WTC11 (cell line): ENCODE results near the gene CEP72. TPM values are rescaled to one million over a fixed set of nuclear protein-coding genes. Genes with fewer than 3 reads are reported as not detected.

ENCODE experiments used
- ATAC-seq: fragments of 200-7000 bp; cut with Tn5 transposase; 2 replicates; pipeline ENCODE4 v1.10.0; 2021; ENCODE audit warnings: mild to moderate bottlenecking, moderate library complexity
- CTCF ChIA-PET: fragments of 300-600 bp; sonication (Branson Sonifier 250); formaldehyde crosslinking; loops from one replicate; lab custom pipeline; 2021; ENCODE audit warnings: antibody characterized with exemption; lab: Charles Lee
- POLR2A ChIA-PET: fragments of 350-600 bp; sonication (Branson Sonifier 250); formaldehyde crosslinking; loops from one replicate; lab custom pipeline; 2021; ENCODE audit warnings: antibody characterized with exemption; lab: Charles Lee
- DNase-seq: peaks from one replicate; pipeline ENCODE4 v3.0.0; 2021; ENCODE audit warnings: low spot score
- H3K27ac Mint-ChIP-seq: 2 replicates; pipeline ENCODE4 v1.8.0; 2021; ENCODE audit warnings: mixed read lengths
- H3K27me3 Mint-ChIP-seq: 2 replicates; pipeline ENCODE4 v1.8.0; 2021; ENCODE audit warnings: low read depth, mild to moderate bottlenecking, moderate library complexity, mixed read lengths
- H3K36me3 Mint-ChIP-seq: 2 replicates; pipeline ENCODE4 v1.8.0; 2021; ENCODE audit warnings: mixed read lengths
- H3K4me1 Mint-ChIP-seq: 2 replicates; pipeline ENCODE4 v1.8.0; 2022; ENCODE audit warnings: mixed read lengths
- H3K4me3 Mint-ChIP-seq: 2 replicates; pipeline ENCODE4 v1.8.0; 2021; ENCODE audit warnings: mild to moderate bottlenecking, moderate library complexity, mixed read lengths
- H3K9me3 Mint-ChIP-seq: 2 replicates; pipeline ENCODE4 v1.8.0; 2021; ENCODE audit warnings: mixed read lengths
- ATF1 ChIP-seq: sonication (generic); formaldehyde crosslinking; IDR thresholded peaks from 2 replicates; pipeline ENCODE4 v1.8.1; 2023; ENCODE audit warnings: mild to moderate bottlenecking, moderate library complexity, missing genetic modification reagents
- CREB1 ChIP-seq: sonication (generic); formaldehyde crosslinking; IDR thresholded peaks from 2 replicates; pipeline ENCODE4 v1.8.0; 2023; ENCODE audit warnings: mild to moderate bottlenecking, missing genetic modification reagents
- ETV6 ChIP-seq: sonication (generic); formaldehyde crosslinking; IDR thresholded peaks from 2 replicates; pipeline ENCODE4 v1.8.1; 2022; ENCODE audit warnings: mild to moderate bottlenecking, missing genetic modification reagents
- FOXK1 ChIP-seq: sonication (generic); formaldehyde crosslinking; IDR thresholded peaks from 2 replicates; pipeline ENCODE4 v1.8.0; 2022; ENCODE audit warnings: mild to moderate bottlenecking, moderate library complexity, missing genetic modification reagents
- FOXP1 ChIP-seq: sonication (generic); formaldehyde crosslinking; IDR thresholded peaks from 2 replicates; pipeline ENCODE4 v1.8.0; 2022; ENCODE audit warnings: missing genetic modification reagents, mild to moderate bottlenecking, moderate library complexity, borderline replicate concordance
- IRF2 ChIP-seq: sonication (generic); formaldehyde crosslinking; IDR thresholded peaks from 2 replicates; pipeline ENCODE4 v1.8.0; 2022; ENCODE audit warnings: low read depth, missing genetic modification reagents, borderline replicate concordance
- KAT7 ChIP-seq: sonication (generic); formaldehyde crosslinking; IDR thresholded peaks from 2 replicates; pipeline ENCODE4 v1.8.1; 2023; ENCODE audit warnings: missing genetic modification reagents, mild to moderate bottlenecking, borderline replicate concordance
- NR2C2 ChIP-seq: sonication (generic); formaldehyde crosslinking; IDR thresholded peaks from 2 replicates; pipeline ENCODE4 v1.8.0; 2022; ENCODE audit warnings: mild to moderate bottlenecking, missing genetic modification reagents
- OVOL2 ChIP-seq: fragments of 250-450 bp; sonication (Bioruptor Pico); IDR thresholded peaks from 2 replicates; pipeline ENCODE4 v1.9.0; 2021; ENCODE audit warnings: mild to moderate bottlenecking, borderline replicate concordance
- SMAD3 ChIP-seq: sonication (generic); formaldehyde crosslinking; IDR thresholded peaks from 2 replicates; pipeline ENCODE4 v1.8.0; 2022; ENCODE audit warnings: missing genetic modification reagents, mild to moderate bottlenecking, borderline replicate concordance
- TEAD4 ChIP-seq: sonication (generic); formaldehyde crosslinking; IDR thresholded peaks from 2 replicates; pipeline ENCODE4 v1.8.0; 2022; ENCODE audit warnings: mild to moderate bottlenecking, missing genetic modification reagents
- total RNA-seq: library from RNA; stranded (reverse); gene quantifications from 3 replicates; pipeline ENCODE4 v1.2.3, GENCODE V29; 2021
- TF ChIP-seq, protein P1 (sequence below): sonication (generic); formaldehyde crosslinking; IDR thresholded peaks from 2 replicates; pipeline ENCODE4 v1.8.0; 2022; ENCODE audit warnings: missing genetic modification reagents
- TF ChIP-seq, protein P2 (sequence below): fragments of 250-450 bp; sonication (Bioruptor Pico); IDR thresholded peaks from 2 replicates; pipeline ENCODE4 v2.1.2; 2022; ENCODE audit warnings: mild to moderate bottlenecking, moderate library complexity
- TF ChIP-seq, protein P3 (sequence below): sonication (generic); formaldehyde crosslinking; IDR thresholded peaks from 2 replicates; pipeline ENCODE4 v1.8.0; 2022; ENCODE audit warnings: mild to moderate bottlenecking, missing genetic modification reagents
- TF ChIP-seq, protein P4 (sequence below): fragments of 250-450 bp; sonication (Bioruptor Pico); IDR thresholded peaks from 2 replicates; pipeline ENCODE4 v1.9.0; 2021; ENCODE audit warnings: mild to moderate bottlenecking

Gene CEP72
- total RNA-seq, 1 experiment from 2014 or later, result 26.6 TPM

- TF ChIP-seq, protein P1, sequence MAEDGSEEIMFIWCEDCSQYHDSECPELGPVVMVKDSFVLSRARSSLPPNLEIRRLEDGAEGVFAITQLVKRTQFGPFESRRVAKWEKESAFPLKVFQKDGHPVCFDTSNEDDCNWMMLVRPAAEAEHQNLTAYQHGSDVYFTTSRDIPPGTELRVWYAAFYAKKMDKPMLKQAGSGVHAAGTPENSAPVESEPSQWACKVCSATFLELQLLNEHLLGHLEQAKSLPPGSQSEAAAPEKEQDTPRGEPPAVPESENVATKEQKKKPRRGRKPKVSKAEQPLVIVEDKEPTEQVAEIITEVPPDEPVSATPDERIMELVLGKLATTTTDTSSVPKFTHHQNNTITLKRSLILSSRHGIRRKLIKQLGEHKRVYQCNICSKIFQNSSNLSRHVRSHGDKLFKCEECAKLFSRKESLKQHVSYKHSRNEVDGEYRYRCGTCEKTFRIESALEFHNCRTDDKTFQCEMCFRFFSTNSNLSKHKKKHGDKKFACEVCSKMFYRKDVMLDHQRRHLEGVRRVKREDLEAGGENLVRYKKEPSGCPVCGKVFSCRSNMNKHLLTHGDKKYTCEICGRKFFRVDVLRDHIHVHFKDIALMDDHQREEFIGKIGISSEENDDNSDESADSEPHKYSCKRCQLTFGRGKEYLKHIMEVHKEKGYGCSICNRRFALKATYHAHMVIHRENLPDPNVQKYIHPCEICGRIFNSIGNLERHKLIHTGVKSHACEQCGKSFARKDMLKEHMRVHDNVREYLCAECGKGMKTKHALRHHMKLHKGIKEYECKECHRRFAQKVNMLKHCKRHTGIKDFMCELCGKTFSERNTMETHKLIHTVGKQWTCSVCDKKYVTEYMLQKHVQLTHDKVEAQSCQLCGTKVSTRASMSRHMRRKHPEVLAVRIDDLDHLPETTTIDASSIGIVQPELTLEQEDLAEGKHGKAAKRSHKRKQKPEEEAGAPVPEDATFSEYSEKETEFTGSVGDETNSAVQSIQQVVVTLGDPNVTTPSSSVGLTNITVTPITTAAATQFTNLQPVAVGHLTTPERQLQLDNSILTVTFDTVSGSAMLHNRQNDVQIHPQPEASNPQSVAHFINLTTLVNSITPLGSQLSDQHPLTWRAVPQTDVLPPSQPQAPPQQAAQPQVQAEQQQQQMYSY, result no peak
- TF ChIP-seq FOXK1 (CRISPR knock-in tag), result no peak
- no peak for TF ChIP-seq FOXP1 (CRISPR knock-in tag)
- TF ChIP-seq NR2C2 (CRISPR knock-in tag), result no peak
- no peak for TF ChIP-seq CREB1
- no peak for TF ChIP-seq OVOL2 (CRISPR knock-in tag)
- TF ChIP-seq, protein P2, sequence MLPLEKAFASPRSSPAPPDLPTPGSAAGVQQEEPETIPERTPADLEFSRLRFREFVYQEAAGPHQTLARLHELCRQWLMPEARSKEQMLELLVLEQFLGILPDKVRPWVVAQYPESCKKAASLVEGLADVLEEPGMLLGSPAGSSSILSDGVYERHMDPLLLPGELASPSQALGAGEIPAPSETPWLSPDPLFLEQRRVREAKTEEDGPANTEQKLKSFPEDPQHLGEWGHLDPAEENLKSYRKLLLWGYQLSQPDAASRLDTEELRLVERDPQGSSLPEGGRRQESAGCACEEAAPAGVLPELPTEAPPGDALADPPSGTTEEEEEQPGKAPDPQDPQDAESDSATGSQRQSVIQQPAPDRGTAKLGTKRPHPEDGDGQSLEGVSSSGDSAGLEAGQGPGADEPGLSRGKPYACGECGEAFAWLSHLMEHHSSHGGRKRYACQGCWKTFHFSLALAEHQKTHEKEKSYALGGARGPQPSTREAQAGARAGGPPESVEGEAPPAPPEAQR (CRISPR knock-in tag), result no peak
- TF ChIP-seq KAT7 (CRISPR knock-in tag), result no peak
- TF ChIP-seq, all 79 proteins: peak for 0
Observed at GRCh38 chr5:621341-621761, 9.2 kb downstream of the CEP72 start (continued).

DNA sequence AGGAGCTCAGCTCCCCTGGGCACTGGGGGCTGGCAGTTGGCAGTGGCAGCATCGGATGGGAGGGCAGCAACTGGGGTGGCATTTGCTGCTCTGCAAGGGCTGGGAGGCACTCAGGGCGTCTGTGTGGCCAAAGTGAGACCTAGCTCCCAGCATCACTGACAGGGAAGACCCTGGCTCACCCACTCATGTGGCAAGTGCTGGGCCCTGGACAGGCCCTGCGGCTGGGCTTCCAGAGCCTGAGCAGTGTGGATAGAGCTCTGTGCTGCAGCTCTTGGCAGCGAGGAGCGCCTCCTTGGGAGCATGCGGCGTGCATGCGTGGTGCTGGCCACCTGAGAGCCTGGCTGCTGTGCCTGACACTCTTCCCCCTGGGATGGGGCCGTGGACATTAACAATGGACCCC lies 10.2 kb downstream of the CEP72 start:
- no peak overlapping the region for H3K4me3 Mint-ChIP-seq
- peaks cover 67% of the 10 kb centered on the region for H3K36me3 Mint-ChIP-seq
- H3K9me3 Mint-ChIP-seq, result no peaks in the 10 kb centered on the region
- TF ChIP-seq TEAD4 (CRISPR knock-in tag) (no peak), SMAD3 (CRISPR knock-in tag) (no peak)
- no peak; the same call in 1 of the 2 replicates for ATAC-seq
- H3K27me3 Mint-ChIP-seq, result no peaks in the 10 kb centered on the region
- CTCF ChIA-PET, result interaction anchor here (0.6 kb wide), 1 partner anchor 99 kb away, joined by 4 read pairs; no protein-coding TSS in a partner anchor
- H3K4me1 Mint-ChIP-seq, result no peaks in the 10 kb centered on the region
- H3K27ac Mint-ChIP-seq, result no peak overlapping the region
- POLR2A ChIA-PET, result no interaction called here
- no peak for DNase-seq

DNA sequence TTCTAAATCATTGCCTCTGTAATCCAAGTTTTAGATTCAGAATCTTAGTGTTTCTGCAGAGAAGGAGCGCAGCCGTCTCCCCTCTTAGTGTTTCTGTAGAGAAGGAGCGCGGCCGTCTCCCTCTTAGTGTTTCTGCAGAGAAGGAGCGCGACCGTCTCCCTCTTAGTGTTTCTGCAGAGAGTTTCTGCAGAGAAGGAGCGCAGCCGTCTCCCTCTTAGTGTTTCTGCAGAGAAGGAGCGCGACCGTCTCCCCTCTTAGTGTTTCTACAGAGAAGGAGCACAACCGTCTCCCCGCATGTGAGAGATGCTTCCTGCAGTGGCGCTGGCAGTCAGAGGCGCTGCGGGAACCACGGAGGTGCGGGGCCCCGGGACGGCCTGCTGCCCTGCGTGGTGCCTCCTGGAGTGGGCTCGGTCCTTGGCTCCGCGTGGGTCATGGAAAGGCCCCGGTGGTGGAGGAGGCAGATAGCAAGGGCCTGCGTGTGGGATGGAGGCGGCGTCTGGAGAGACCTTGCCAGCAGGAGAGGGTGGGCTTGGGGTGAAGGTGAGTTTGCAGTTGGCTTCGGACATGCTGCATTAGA lies 10.9 kb downstream of the CEP72 start:
- Mint-ChIP-seq H3K27ac (no peak overlapping the region), H3K36me3 (peaks cover 70% of the 10 kb centered on the region), H3K9me3 (no peaks in the 10 kb centered on the region), H3K4me1 (no peaks in the 10 kb centered on the region), H3K4me3 (no peak overlapping the region), H3K27me3 (no peaks in the 10 kb centered on the region)
- ChIA-PET POLR2A (interaction anchor here (0.6 kb wide), 2 partner anchors 187 to 909 kb away, joined by 3 read pairs; no protein-coding TSS in a partner anchor), CTCF (no interaction called here)
- TF ChIP-seq ATF1 (CRISPR knock-in tag) (no peak), IRF2 (no peak), ETV6 (no peak)
- TF ChIP-seq, protein P3, sequence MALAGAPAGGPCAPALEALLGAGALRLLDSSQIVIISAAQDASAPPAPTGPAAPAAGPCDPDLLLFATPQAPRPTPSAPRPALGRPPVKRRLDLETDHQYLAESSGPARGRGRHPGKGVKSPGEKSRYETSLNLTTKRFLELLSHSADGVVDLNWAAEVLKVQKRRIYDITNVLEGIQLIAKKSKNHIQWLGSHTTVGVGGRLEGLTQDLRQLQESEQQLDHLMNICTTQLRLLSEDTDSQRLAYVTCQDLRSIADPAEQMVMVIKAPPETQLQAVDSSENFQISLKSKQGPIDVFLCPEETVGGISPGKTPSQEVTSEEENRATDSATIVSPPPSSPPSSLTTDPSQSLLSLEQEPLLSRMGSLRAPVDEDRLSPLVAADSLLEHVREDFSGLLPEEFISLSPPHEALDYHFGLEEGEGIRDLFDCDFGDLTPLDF, result no peak
- TF ChIP-seq, protein P4, sequence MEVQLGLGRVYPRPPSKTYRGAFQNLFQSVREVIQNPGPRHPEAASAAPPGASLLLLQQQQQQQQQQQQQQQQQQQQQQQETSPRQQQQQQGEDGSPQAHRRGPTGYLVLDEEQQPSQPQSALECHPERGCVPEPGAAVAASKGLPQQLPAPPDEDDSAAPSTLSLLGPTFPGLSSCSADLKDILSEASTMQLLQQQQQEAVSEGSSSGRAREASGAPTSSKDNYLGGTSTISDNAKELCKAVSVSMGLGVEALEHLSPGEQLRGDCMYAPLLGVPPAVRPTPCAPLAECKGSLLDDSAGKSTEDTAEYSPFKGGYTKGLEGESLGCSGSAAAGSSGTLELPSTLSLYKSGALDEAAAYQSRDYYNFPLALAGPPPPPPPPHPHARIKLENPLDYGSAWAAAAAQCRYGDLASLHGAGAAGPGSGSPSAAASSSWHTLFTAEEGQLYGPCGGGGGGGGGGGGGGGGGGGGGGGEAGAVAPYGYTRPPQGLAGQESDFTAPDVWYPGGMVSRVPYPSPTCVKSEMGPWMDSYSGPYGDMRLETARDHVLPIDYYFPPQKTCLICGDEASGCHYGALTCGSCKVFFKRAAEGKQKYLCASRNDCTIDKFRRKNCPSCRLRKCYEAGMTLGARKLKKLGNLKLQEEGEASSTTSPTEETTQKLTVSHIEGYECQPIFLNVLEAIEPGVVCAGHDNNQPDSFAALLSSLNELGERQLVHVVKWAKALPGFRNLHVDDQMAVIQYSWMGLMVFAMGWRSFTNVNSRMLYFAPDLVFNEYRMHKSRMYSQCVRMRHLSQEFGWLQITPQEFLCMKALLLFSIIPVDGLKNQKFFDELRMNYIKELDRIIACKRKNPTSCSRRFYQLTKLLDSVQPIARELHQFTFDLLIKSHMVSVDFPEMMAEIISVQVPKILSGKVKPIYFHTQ (CRISPR knock-in tag), result no peak
- no peak for ATAC-seq
- no peak for DNase-seq
